Measurements from ENCODE around the gene GRIA1.

Gene GRIA1

GRCh38 chr5:153767221-153768188 lies 277.0 kb downstream of the GRIA1 start:
- no peak for TF ChIP-seq CTCF (IDR thresholded peaks at IDR 0.05)
- no peaks in the 10 kb centered on the region for H3K27me3 ChIP-seq
- H3K27ac ChIP-seq, result no peak overlapping the region
- H3K9me3 ChIP-seq, result no peaks in the 10 kb centered on the region
- H3K4me1 ChIP-seq, result no peaks in the 10 kb centered on the region
- H3K4me3 ChIP-seq, result no peak overlapping the region
- no peaks in the 10 kb centered on the region for H3K36me3 ChIP-seq
- DNase-seq, result no peak
- intact Hi-C loops (cut with DNase I; ENCODE audit: low total_unique reads), result no loop called here

DNA sequence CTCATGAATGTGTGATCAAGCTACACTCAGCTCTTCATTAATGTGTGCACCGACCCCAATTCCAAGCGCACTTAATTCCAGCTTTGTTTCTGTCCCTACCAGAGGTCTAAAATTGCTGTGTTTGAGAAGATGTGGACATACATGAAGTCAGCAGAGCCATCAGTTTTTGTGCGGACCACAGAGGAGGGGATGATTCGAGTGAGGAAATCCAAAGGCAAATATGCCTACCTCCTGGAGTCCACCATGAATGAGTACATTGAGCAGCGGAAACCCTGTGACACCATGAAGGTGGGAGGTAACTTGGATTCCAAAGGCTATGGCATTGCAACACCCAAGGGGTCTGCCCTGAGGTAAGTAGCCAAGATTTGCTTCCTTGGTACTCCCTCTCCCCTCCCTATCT lies 279.6 kb downstream of the GRIA1 start:
- no peaks in the 10 kb centered on the region for H3K36me3 ChIP-seq
- no peak overlapping the region for H3K4me3 ChIP-seq
- intact Hi-C loops (cut with DNase I; ENCODE audit: low total_unique reads), result no loop called here
- no peaks in the 10 kb centered on the region for H3K9me3 ChIP-seq
- H3K27me3 ChIP-seq, result no peaks in the 10 kb centered on the region
- no peak for TF ChIP-seq CTCF (IDR thresholded peaks at IDR 0.05)
- no peak overlapping the region for H3K27ac ChIP-seq
- no peak for DNase-seq
- H3K4me1 ChIP-seq, result no peaks in the 10 kb centered on the region

GRCh38 chr5:153774686-153775085 lies 284.2 kb downstream of the GRIA1 start:
- Histone ChIP-seq H3K27ac (no peak overlapping the region), H3K4me1 (no peaks in the 10 kb centered on the region), H3K36me3 (no peaks in the 10 kb centered on the region), H3K4me3 (no peak overlapping the region), H3K27me3 (no peaks in the 10 kb centered on the region), H3K9me3 (no peaks in the 10 kb centered on the region)
- DNase-seq, result no peak
- intact Hi-C loops (cut with DNase I; ENCODE audit: low total_unique reads), result no loop called here
- TF ChIP-seq CTCF (IDR thresholded peaks at IDR 0.05), result no peak

DNA sequence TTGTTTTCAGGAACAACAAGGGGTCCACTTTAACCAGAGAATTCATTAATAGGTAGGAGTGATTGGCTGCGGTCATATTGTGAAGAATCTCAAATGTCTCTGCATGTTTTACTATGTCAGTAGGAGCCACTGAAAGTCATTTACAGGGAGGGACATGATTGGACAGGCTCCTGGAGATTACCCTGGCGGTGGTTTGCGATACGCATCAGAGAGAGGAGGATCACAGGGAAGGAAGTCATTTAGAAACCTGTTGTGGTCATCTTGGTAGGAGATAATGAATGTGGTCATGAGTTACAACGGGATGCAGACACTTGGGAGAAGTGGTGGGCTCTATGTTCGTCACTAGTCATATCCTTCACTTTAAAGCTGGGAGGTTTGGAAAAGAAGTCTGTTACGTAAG lies 285.5 kb downstream of the GRIA1 start:
- no peak for DNase-seq
- intact Hi-C loops (cut with DNase I; ENCODE audit: low total_unique reads), result no loop called here
- Histone ChIP-seq H3K4me3 (no peak overlapping the region), H3K9me3 (no peaks in the 10 kb centered on the region), H3K4me1 (no peaks in the 10 kb centered on the region), H3K27me3 (no peaks in the 10 kb centered on the region), H3K36me3 (no peaks in the 10 kb centered on the region), H3K27ac (no peak overlapping the region)
- no peak for TF ChIP-seq CTCF (IDR thresholded peaks at IDR 0.05)

DNA sequence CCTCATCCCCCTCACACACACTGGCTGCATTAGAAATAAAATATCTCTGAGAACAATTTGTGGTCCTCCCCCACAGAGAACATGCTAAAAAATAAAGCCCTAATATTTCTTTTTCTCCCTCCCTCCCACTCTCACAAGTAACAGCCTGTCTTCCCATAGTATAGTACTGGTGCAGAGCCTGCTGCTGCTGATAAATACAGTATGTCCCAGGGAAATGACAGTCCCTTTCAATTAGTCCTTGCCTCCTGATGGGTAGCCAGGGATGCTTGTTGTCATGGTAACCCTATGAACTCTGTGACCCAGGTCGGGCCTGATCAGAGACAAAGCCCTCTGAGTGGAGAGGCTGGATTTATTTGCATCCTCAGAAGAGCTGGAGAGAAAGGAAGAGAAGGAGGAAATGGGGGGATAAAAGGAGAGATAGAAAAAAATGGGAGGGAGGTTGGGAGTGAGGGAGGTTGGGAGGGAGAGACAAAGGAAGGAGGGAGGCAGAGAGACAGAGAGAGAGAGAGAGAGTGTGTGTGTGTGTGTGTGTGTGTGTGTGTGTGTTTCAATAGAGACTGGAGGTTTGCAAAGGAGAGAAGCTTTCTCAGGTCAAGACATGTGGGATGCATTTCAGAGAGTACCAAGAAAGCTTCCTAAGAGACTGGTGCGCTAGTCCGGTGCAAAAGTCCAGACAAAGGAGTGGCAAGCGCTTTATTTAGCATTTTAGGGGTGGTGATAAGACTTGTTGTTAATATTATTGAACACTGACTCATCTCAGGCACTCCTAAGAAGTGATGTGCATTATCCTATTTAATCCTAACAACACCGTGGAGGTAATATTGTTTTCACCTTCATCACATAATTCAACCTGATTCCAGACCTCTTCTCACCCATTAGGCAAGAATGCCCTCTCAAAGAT lies 287.5 kb downstream of the GRIA1 start:
- no peak overlapping the region for H3K4me3 ChIP-seq
- H3K36me3 ChIP-seq, result no peaks in the 10 kb centered on the region
- H3K27ac ChIP-seq, result no peak overlapping the region
- H3K27me3 ChIP-seq, result no peaks in the 10 kb centered on the region
- DNase-seq, result no peak
- no peak for TF ChIP-seq CTCF (IDR thresholded peaks at IDR 0.05)
- no peaks in the 10 kb centered on the region for H3K4me1 ChIP-seq
- intact Hi-C loops (cut with DNase I; ENCODE audit: low total_unique reads), result no loop called here
- H3K9me3 ChIP-seq, result no peaks in the 10 kb centered on the region
